ENCODE data around the gene AGAP1. TPM values are rescaled to one million over a fixed set of nuclear protein-coding genes. Genes with fewer than 3 reads are reported as not detected.

AGAP1 gene
- polyA plus RNA-seq, 2 of the 4 experiments (the other 2 are of a cell fraction), result 20.2 to 21.9 TPM

GRCh38 chr2:235909358-235909757 lies 415.5 kb downstream of the AGAP1 start:
- Histone ChIP-seq H3K4me2 (no peak overlapping the region), H3K4me1 (no peaks in the 10 kb centered on the region), H3K27ac (no peak overlapping the region), H3K9me3 (no peaks in the 10 kb centered on the region), H3K4me3 (no peak overlapping the region)
- ATAC-seq (no peak), DNase-seq (ENCODE audit: low read depth in 1 of 2, low spot score in 1 of 2) (no peak), FAIRE-seq (no peak)
- POLR2A ChIA-PET, result no interaction called here
- no peak for TF ChIP-seq CHD4 (IDR thresholded peaks at IDR 0.05; ENCODE audit: borderline replicate concordance)
- no peak for TF ChIP-seq POLR2AphosphoS2 (conservative IDR thresholded peaks at IDR 0.05; ENCODE audit: low read length)
- CTCF ChIA-PET, result no interaction called here
- WGBS (ENCODE audit: missing lambda C conversion rate), result 88% methylated on average over 2 of the region's 2 CpGs

DNA sequence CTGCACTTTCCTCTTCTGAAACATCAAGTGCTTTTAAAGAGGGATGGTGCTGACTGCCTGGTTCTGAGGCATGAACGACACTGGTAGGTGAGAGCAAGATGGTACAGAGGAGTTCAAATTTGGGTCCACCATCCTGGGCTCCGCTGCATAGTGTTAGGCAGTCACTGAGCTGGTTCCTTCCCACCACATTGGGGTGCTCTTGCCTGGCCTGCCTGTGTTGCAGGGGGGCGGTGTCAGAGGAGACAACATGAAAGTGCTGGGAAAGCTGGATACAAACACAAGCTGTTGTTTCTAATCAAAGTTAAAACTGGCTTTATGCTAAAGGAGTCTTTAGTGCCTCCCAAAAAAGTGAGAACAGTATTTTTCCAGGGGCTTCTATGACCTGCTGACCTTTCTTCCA lies 416.2 kb downstream of the AGAP1 start:
- ChIA-PET POLR2A (no interaction called here), CTCF (no interaction called here)
- H3K4me3 ChIP-seq, result no peak overlapping the region
- FAIRE-seq (no peak), ATAC-seq (no peak), DNase-seq (ENCODE audit: low read depth in 1 of 2, low spot score in 1 of 2) (no peak)
- 95% methylated on average over 3 of the region's 3 CpGs for WGBS (ENCODE audit: missing lambda C conversion rate)
- H3K4me2 ChIP-seq, result no peak overlapping the region
- no peaks in the 10 kb centered on the region for H3K9me3 ChIP-seq
- H3K27ac ChIP-seq, result no peak overlapping the region
- TF ChIP-seq POLR2AphosphoS2 (conservative IDR thresholded peaks at IDR 0.05; ENCODE audit: low read length) (no peak), RARB (CRISPR knock-in tag; IDR thresholded peaks at IDR 0.05) (no peak), MAZ (IDR thresholded peaks at IDR 0.05; ENCODE audit: borderline replicate concordance, low read depth, low read length) (no peak), RAD21 (conservative IDR thresholded peaks at IDR 0.05 in 1 of 2, IDR thresholded peaks at IDR 0.05 in 1 of 2) (no peak), RFX5 (IDR thresholded peaks at IDR 0.05) (no peak), RCOR1 (IDR thresholded peaks at IDR 0.05; ENCODE audit: low read depth, low read length) (no peak)
- TF ChIP-seq, protein P1, sequence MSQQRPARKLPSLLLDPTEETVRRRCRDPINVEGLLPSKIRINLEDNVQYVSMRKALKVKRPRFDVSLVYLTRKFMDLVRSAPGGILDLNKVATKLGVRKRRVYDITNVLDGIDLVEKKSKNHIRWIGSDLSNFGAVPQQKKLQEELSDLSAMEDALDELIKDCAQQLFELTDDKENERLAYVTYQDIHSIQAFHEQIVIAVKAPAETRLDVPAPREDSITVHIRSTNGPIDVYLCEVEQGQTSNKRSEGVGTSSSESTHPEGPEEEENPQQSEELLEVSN (IDR thresholded peaks at IDR 0.05; ENCODE audit: borderline replicate concordance, low read depth), result no peak
- TF ChIP-seq, protein P2, sequence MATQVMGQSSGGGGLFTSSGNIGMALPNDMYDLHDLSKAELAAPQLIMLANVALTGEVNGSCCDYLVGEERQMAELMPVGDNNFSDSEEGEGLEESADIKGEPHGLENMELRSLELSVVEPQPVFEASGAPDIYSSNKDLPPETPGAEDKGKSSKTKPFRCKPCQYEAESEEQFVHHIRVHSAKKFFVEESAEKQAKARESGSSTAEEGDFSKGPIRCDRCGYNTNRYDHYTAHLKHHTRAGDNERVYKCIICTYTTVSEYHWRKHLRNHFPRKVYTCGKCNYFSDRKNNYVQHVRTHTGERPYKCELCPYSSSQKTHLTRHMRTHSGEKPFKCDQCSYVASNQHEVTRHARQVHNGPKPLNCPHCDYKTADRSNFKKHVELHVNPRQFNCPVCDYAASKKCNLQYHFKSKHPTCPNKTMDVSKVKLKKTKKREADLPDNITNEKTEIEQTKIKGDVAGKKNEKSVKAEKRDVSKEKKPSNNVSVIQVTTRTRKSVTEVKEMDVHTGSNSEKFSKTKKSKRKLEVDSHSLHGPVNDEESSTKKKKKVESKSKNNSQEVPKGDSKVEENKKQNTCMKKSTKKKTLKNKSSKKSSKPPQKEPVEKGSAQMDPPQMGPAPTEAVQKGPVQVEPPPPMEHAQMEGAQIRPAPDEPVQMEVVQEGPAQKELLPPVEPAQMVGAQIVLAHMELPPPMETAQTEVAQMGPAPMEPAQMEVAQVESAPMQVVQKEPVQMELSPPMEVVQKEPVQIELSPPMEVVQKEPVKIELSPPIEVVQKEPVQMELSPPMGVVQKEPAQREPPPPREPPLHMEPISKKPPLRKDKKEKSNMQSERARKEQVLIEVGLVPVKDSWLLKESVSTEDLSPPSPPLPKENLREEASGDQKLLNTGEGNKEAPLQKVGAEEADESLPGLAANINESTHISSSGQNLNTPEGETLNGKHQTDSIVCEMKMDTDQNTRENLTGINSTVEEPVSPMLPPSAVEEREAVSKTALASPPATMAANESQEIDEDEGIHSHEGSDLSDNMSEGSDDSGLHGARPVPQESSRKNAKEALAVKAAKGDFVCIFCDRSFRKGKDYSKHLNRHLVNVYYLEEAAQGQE (IDR thresholded peaks at IDR 0.05), result no peak
- TF ChIP-seq, protein P3, sequence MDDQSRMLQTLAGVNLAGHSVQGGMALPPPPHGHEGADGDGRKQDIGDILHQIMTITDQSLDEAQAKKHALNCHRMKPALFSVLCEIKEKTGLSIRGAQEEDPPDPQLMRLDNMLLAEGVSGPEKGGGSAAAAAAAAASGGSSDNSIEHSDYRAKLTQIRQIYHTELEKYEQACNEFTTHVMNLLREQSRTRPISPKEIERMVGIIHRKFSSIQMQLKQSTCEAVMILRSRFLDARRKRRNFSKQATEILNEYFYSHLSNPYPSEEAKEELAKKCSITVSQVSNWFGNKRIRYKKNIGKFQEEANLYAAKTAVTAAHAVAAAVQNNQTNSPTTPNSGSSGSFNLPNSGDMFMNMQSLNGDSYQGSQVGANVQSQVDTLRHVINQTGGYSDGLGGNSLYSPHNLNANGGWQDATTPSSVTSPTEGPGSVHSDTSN (IDR thresholded peaks at IDR 0.05), result no peak
- no peaks in the 10 kb centered on the region for H3K4me1 ChIP-seq

DNA sequence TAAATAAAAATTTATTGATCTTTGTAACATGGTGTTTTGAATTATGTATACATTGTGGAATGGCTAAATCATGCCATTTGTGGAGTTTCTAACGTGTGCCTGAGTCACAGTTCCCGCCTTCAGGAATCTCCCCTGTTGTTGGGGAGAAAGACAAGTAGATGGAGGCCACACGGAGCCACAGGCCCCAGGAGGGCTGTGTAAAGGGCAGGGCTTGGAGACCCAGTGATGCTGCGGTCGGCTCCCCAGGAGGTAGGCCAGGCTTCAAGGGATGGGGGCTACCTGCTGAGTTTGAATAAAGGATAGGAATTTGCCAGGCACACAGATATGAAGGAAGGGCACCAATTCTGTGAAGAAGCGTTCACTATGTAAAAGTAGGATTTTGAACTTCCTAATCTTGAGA lies 417.3 kb downstream of the AGAP1 start:
- DNase-seq (ENCODE audit: low read depth in 1 of 2, low spot score in 1 of 2), result no peak
- Histone ChIP-seq H3K4me2 (no peak overlapping the region), H3K9me3 (peaks cover 5% of the 10 kb centered on the region; the same call in 1 of the 3 replicates), H3K4me1 (no peaks in the 10 kb centered on the region), H3K4me3 (no peak overlapping the region), H3K27ac (no peak overlapping the region)
- POLR2A ChIA-PET, result no interaction called here
- TF ChIP-seq RCOR1 (IDR thresholded peaks at IDR 0.05; ENCODE audit: low read depth, low read length) (no peak), MAZ (IDR thresholded peaks at IDR 0.05; ENCODE audit: borderline replicate concordance, low read depth, low read length) (no peak), KDM5A (IDR thresholded peaks at IDR 0.05) (no peak), FOSL2 (IDR thresholded peaks at IDR 0.05) (no peak), FOSL2 (CRISPR knock-in tag; IDR thresholded peaks at IDR 0.05) (no peak), ESRRA (IDR thresholded peaks at IDR 0.05; ENCODE audit: borderline replicate concordance, low read length) (no peak), USF2 (IDR thresholded peaks at IDR 0.05) (no peak), FOSB (CRISPR knock-in tag; IDR thresholded peaks at IDR 0.05) (no peak), KDM1A (IDR thresholded peaks at IDR 0.05; ENCODE audit: low read depth) (no peak), BHLHE40 (IDR thresholded peaks at IDR 0.05; ENCODE audit: low read depth, low read length) (no peak), EP300 (IDR thresholded peaks at IDR 0.05) (no peak), EHF (CRISPR knock-in tag; IDR thresholded peaks at IDR 0.05) (no peak), RNF2 (IDR thresholded peaks at IDR 0.05; ENCODE audit: borderline replicate concordance, low read depth) (no peak), ZC3H11A (IDR thresholded peaks at IDR 0.05) (no peak)
- TF ChIP-seq, protein P4, sequence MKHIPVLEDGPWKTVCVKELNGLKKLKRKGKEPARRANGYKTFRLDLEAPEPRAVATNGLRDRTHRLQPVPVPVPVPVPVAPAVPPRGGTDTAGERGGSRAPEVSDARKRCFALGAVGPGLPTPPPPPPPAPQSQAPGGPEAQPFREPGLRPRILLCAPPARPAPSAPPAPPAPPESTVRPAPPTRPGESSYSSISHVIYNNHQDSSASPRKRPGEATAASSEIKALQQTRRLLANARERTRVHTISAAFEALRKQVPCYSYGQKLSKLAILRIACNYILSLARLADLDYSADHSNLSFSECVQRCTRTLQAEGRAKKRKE (CRISPR knock-in tag; IDR thresholded peaks at IDR 0.05; ENCODE audit: low read depth), result no peak
- TF ChIP-seq, protein P5, sequence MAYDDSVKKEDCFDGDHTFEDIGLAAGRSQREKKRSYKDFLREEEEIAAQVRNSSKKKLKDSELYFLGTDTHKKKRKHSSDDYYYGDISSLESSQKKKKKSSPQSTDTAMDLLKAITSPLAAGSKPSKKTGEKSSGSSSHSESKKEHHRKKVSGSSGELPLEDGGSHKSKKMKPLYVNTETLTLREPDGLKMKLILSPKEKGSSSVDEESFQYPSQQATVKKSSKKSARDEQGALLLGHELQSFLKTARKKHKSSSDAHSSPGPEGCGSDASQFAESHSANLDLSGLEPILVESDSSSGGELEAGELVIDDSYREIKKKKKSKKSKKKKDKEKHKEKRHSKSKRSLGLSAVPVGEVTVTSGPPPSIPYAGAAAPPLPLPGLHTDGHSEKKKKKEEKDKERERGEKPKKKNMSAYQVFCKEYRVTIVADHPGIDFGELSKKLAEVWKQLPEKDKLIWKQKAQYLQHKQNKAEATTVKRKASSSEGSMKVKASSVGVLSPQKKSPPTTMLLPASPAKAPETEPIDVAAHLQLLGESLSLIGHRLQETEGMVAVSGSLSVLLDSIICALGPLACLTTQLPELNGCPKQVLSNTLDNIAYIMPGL (CRISPR knock-in tag; IDR thresholded peaks at IDR 0.05; ENCODE audit: borderline replicate concordance), result no peak
- TF ChIP-seq, protein P1 (IDR thresholded peaks at IDR 0.05; ENCODE audit: borderline replicate concordance, low read depth), result no peak
- no peak for FAIRE-seq
- no peak for ATAC-seq
- CTCF ChIA-PET, result no interaction called here
- 90% methylated on average over 6 of the region's 6 CpGs for WGBS (ENCODE audit: missing lambda C conversion rate)

All from A549 (cell line).